DMS153 treated with DMSO at 0.1 percent for 48 hours (cell line): ENCODE results near the gene ARGFX.
"Not testable (repeated sequence)": the region's sequence is repeated elsewhere in the genome, so short reads cannot be mapped to it uniquely, and the experiment has no call there.

Source experiments
- DNase-seq: peaks from one replicate; lab custom pipeline; 2025; ENCODE audit not compliant: unreplicated experiment; lab: John Stamatoyannopoulos, UW

The ARGFX gene

DNA sequence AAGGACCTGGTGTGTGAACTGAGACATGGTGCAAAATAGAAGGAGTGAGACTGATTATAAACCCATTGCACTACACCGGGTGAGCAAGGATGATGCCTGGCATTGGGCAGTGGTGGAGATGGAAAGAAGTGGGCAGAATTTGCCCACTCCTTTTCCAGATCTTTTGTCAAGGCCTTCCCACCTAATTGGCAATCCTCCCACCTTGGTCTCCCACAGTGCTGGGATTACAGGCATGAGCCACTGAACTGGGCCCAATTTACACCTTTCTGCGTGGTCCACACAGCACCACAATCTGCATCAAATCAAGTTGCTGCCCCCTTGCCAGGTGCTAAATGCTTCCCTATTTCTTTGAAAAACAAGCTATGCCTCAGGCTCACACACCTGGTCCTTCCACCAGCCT is 30.8 kb downstream of the ARGFX start:
- no peak for DNase-seq

DNA sequence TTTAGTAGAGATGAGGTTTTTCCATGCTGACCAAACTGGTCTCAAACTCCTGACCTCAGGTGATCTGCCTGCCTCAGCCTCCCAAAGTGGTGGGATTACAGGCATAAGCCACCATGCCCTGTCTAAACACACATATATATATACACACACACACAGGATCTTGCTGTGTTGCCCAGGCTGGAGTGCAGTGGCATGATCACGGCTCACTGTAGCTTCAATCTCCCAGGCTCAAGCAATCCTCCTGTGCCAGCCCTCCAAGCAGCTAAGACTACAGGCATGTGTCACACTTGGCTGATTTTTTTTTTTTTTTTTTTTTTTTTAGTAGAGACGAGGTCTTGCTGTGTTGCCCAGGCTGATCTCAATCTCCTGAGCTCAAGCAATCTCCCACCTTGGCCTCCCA is 32.2 kb downstream of the ARGFX start:
- not testable (repeated sequence) for DNase-seq

DNA sequence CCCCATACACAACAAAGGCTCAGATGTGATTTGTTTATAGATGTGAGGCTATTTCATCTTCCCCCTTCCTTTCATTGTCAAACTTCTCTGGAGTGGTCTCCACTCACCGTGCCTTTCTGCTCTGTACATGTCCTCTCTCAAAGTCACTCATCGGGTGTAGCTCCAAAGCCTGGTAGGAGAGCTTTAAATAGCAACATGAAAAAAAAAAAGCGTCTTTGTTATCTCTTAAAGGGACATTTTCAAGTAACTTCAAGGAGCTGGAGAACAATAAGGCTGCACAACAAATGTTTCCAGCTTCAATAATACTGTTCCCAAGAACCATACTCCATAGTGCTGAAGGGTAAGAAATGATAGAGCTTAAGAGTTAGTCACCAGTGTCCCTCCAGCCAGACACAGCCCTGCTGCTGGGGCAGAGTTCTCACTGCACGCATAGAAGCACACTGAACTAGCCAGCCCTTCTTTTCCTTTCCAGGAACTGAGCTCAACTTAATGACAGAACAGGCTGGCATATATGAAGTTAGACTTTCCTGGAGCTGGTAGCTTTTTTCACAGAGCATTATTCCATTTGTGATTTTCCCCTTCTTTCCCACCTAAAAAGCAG is 33.6 kb downstream of the ARGFX start:
- DNase-seq: no peak

DNA sequence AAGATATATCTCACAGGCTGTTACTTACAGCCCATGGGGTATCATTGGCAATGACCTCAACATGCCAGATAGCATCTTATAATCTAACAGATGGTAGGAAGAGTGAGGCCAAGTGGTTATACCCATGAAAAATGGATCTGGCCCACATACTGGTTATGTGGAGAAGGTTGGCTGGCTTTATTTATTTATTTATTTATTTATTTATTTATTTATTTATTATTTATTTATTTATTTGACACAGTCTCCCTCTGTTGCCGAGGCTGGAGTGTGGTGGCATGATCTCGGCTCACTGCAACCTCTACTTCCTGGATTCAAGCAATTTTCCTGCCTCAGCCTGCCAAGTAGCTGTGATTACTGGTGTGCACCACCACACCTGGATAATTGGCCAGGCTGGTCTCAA is 37.0 kb downstream of the ARGFX start:
- DNase-seq: no peak

DNA sequence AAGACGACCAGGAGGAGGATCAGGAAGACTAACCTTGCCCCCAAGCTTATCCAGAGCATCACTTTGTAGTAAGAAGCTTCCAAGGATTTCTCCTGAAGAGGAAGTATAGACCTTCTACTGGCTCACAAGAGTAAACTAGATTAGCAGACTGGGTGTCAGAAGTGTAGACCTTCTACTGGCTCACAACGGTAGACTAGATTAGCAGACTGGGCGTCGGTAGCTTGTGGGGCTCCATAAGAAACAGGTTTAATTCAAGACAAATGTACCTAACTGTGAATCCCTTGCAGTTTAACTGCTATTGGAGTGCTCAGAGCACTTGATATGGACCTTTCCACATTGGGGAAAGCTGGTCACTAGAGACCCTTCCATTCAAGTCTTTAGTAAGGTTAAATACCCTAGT is 38.4 kb downstream of the ARGFX start:
- no peak for DNase-seq
